HG03378 (cell line): ENCODE results near the gene SH2B2.
"Not testable (repeated sequence)": the region's sequence is repeated elsewhere in the genome, so short reads cannot be mapped to it uniquely, and the experiment has no call there.

Experiments
- ATAC-seq: cut with Tn5 transposase; IDR thresholded peaks from one replicate; pipeline ENCODE4 v1.9.1; 2021; ENCODE audit warnings: mild to moderate bottlenecking, moderate library complexity; ENCODE audit not compliant: unreplicated experiment

SH2B2 gene

DNA sequence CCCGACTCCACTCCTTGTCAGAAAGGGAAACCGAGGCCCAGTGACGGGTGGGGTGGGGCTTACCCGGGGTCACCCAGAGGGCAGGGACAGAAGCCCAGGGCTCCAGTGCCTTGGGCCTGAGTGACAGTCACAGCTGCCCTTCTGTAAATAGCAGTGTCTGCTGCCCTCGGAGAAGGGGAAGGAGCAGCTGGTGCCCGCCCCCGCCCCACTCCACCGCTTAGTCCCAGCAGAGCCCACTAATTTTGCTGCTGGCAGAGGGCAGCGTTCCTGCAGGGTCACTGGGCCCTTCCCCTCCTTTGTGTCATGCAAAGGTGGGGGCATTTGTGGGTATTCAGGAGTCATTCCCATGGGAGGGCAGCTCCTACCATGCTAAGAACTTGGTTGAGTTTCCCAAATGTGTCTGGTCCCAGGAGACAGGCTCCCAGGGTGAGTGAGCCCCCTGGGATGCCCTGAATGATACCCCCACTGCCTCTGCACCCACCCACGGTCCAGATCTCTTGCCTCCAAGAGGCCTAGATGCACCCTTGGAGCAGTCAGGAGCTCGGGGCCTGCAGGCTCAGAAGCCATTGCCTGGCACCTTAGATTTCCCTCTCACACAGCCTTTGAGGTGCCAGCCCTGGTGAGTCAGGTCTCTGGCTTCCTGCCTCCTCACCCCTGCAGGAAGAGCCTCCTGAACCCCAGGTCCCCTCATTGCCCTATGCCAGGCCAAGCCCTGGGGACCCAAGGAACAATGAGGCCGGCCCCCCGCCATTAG lies 17.2 kb downstream of the SH2B2 start:
- ATAC-seq: no peak

DNA sequence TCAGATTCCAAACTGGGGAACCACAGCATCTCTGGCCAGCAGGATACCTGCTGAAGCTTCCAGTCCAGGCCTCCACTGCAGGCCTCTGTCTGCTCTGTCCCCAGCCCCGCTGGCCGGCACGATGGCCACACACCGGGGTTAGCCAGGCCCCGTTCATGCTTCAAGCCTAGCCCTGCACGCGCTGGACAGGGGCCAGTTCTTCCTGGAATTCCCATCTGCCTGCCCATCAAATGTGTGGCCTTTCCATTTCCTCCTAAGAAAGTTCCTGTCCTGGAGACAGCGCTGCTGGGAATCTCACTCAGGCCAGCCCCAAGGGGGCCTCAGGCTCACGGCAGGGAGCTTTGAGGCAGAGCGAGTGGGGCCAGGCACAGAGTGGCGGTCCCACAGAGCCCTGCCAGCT lies 18.0 kb downstream of the SH2B2 start:
- ATAC-seq: no peak

DNA sequence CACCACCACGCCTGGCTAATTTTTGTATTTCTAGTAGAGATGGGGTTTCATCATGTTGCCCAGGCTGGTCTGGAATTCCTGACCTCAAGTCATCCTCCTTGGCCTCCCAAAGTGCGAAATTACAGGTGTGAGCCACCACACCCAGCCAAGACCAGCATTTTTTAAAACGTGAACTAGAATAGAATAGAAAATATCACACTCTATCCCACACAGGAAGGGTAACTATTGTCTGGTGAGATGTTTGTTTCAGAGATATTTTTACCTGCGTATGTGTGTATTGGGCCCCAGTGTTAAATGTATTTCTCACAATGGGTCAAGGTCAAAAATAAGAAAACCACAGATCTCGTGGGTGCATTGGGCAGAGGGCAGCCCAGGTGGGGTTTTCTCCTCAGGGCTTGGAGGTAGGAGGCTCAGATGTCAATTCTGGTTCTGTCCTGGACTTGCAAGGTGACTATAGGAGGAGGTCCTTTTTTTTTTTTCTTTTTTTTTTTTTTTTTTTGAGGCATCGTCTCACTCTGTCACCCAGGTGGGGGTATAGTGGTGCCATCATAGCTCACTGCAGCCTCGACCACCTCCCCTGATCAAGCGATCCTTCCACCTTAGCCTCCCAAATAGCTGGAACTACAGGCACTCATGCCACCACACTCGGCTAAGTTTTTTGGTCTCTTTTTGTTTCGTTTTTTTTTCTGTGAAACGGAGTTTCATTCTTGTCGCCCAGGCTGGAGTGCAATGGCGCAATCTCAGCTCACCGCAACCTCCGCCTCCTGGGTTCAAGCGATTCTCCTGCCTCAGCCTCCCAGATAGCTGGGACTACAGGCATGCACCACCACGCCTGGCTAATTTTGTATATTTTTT lies 19.0 kb downstream of the SH2B2 start:
- peak; percentile 52 for ATAC-seq

DNA sequence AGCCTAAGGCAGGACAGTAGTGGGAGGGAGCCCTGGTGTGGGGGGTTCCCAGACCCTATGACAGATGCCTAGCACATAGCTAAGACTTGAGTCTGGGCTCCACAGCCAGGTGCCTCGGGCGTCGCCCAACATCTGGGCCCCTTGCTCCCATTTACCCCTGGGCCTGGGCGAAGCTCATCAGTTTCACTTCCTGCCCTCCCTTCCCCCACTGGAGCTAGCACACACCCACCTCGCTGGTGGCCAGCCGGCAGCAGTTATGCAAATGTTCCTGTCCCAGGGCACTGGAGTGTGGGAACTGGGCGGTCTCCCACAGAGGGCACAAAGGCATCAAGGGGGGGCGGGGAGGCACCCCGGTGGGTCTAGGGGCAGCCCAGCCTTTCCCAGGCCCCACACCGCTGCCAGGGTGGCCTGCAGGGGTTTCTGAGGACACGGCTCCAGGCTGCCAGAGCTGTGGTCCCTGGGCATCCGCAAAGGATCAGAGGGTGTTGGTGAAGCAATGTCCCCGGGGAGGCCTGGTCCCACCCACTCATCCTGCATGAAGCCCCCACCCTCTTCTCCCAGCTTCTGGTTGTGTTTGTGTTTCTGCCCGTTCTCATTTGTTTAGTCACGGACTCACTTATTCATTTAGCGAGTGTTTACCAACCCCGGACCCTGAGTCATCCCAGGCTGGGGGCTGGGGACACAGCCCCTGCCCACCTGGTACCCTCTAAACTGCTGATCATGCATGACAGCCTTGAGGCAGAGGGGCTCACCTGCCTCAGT lies 20.4 kb downstream of the SH2B2 start:
- peak; percentile 66 for ATAC-seq

DNA sequence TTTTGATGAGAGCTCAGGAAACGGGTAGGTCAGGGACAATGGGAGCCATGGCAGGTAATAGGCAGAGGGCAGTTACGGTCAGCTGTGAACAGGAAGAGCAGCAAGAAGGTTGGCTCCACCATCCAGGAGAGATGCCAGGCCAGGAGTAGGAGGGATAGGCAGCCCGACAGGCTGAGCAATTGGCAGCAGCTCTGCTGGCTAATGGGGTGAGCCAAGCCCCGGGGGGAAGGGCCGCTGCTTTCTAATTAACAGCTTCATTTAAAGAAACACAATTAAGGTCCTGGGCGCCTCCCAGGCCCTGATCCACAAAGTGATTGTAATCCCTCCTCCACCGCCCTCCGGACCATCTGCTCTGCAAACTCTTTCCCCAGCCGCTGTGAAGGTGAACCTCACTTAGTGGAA lies 23.7 kb downstream of the SH2B2 start:
- no peak for ATAC-seq

DNA sequence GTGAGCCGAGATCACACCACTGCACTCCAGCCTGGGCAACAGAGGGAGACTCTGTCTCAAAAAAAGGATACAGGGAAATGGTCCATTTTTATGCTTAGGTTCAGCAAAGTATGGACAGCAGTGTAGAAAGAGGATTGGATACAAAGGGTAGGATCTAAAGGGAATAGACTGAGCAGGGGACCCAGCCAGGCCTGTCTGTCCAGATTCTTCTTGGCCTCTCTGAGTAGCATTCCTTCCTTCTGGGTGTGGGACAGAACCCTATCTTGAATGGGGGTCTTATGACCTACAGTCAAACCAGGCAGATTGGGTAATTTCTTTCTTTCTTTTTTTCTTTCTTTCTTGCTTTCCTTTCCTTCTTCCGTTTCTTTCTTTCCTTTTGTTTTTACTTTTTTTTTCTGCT lies 25.6 kb downstream of the SH2B2 start:
- no peak for ATAC-seq

DNA sequence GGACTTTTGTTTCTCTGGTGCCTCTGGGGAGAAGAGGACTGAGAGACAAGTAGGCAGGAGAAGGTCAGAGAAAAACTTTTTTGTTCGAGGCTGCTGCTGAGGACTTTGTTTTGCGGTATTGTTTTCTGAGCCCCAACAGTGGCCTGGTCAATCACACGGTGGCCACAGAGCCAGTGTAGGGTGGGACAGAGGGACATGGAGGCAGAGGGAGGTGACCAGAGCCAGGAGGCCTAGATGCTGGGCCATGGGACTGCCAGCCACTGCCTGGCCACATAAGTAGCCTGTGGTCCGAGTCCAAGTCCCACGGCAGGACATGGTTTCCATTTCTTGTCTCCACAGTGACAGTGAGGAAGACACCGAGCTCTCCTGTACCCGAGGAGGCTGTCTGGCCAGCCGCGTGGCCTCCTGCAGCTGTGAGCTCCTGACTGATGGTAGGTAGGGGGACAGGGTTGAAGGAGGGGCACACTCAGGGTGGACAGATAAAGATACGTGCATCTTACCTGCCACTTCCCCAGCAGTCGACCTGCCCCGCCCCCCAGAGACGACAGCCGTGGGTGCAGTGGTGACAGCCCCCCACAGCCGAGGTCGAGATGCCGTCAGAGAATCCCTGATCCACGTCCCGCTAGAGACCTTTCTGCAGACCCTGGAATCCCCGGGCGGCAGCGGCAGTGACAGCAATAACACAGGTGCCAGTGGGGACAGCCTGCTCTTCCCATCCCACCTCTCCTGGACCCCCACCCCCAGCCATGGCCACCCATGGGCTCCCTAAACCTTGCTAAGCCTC lies 27.5 kb downstream of the SH2B2 start:
- ATAC-seq: no peak

DNA sequence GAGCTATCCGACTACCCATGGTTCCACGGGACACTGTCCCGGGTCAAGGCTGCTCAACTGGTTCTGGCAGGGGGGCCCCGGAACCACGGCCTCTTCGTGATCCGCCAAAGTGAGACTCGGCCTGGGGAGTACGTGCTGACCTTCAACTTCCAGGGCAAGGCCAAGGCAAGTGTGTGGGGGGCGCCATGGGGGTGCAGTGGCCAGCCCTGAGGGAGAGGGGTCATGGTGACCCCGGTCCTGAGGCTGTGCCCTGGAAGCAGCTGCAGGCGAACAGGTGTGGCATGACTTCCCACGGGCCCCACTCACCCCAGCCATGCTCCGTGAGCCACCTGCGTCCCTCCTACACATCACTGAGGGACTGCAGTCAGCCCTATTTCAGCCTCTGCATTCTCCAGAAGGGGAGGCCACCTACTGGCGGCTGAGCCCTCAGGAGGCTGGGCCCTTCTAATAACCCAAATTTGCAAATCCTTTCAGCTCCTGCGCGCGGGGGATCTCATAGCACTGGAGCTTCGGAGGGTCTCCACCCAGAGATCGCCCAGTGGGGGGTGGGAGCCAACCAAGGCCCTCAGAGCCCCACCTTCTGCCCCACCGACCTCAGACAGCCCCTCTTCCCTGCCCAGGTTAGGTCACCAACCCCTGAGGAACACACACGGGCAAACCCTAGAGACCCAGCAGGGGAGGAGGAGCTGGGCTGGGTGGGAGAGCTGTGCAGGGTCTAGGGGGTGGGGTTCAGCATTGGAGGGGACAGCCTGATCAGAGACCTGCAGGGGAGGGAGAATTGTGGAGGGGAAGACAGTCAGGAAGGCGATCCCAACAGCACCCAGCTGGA lies 30.8 kb downstream of the SH2B2 start:
- no peak for ATAC-seq

DNA sequence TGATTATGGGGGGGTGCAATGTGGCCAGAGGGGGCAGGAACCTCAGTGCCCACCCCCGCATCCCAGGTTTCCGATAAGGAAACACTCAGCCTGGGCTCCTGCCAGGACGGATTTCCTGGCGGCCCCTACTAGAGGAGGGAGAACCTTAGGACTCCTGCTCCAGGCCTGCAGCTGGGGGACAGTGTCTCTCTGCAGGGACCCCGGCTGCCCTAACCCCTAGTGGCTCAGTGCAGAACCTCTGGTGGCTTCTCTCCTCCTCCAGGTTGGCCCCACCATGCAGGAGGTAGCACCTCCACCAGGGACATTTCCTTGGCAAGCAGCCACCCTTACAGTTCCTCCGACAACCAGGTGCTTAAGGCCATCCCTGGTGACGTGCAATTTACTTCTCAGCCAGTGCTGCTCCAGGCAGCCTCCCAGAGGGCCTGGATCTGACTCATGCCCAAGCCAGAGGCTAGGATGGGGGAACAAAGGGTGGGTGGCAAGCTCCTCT lies 31.9 kb downstream of the SH2B2 start:
- ATAC-seq: no peak

DNA sequence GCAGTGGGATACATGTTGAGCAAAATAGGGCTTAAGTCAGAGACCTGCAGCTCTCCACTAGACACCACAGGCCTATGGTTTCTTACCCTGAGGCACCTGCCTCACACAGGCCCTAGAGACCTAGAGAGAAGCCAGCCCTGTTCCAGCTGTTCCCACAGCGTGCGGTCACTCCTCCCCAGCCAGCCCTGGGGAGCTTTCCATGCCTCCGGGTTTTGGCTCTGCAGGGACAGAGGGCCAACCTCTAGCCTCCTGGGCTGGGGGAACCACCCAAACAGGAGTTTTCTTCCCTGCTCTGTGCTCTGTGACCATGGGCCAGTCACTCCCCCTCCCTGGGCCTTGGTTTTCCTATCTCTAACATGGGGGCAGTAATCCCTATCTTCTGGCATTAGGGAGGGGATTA lies 33.0 kb downstream of the SH2B2 start:
- ATAC-seq: no peak

DNA sequence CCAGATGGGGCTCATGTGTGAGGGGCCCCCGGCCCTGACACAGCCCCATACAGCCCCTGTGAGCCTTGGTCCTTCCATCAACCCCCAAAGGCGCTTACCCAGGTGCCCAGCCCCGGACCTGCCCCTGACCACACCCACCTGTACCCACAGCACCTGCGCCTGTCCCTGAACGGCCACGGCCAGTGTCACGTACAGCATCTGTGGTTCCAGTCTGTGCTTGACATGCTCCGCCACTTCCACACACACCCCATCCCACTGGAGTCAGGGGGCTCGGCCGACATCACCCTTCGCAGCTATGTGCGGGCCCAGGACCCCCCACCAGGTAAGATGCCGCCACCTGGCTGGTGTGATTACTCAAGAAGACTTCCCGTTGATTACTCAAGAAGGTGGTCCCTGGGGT lies 33.5 kb downstream of the SH2B2 start:
- ATAC-seq: no peak

DNA sequence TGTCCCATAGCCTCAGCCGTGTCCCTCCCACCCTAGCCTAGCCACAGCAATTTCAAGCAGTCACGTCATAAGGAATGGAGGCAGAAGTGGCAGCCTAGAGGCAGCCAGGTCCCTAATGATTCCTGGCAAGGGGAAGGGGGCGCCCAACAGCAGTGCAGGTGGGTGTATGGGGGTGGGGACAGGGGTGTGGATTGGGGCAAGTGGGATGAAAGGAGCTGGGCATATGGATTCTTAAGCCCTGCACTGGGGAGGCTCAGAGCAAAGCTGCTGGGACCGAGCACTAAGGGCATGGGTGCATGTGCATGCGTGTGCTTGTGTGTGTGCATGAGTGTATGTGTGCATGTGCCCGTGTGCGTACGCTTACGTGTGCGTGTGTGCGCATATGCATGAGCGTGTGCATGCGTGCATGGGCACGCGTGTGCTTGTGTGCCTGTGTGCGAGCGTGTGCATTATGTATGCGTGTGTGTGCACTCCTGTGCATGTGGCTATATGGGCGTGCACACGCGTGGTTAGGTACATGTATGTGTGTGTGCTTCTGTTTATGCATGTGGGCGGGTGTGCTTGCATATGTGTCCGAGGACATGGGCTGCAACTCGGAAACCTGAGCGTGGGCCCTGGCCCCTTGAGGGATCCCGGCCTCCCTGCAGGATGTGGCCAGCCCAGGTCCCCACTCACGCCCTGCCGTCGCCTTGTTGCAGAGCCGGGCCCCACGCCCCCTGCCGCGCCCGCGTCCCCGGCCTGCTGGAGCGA lies 34.1 kb downstream of the SH2B2 start:
- ATAC-seq: no peak

DNA sequence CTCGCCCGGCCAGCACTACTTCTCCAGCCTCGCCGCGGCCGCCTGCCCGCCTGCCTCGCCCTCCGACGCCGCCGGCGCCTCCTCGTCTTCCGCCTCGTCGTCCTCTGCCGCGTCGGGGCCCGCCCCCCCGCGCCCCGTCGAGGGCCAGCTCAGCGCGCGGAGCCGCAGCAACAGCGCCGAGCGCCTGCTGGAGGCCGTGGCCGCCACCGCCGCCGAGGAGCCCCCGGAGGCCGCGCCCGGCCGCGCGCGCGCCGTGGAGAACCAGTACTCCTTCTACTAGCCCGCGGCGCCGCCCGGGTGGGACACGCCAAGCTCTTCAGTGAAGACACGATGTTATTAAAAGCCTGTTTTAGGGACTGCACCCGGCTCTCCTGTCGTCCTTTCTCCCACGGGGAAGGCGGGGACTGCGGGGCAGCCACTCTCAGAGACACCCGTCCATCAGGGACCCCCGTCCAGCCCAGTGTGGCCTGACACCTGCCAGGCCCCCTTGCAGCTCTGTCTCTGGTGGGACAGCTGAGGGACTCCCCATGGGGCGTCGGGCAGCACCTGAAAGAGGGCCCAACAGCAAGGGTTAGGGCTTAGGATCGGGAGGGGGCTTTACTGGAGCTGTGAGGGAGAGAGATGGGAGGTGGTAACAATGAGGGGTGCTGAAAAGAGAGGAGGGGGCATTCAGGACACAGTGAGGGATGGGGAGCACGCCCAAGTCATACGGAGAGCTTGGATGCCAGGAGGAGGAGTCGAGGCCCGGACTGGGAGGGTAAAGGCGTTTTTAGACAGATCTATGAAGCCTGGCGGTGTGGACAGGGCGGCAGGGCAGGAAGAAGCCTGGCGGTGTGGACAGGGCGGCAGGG lies 34.9 kb downstream of the SH2B2 start:
- ATAC-seq: no peak

DNA sequence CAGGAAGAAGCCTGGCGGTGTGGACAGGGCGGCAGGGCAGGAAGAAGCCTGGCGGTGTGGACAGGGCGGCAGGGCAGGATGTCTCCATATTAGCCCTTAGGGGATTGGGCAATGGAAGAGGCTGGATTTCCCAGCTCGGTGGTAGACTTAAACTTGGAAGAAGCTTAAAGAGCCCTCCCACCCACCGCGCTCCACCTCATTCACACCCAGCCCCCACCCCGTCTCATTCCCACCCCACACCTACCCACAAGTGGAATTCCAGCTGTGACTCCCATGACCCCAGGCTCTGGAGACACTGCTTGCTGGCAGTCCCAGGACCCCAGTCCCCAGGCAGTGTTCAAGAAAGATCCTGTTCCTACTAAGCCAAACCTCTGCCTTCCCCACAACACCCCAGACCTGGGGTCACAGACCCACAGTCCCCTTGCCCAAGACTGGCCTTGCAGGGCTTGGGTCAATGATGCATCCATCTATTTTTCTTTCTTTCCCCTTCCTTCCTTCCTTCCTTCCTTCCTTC lies 35.6 kb downstream of the SH2B2 start:
- no peak for ATAC-seq

DNA sequence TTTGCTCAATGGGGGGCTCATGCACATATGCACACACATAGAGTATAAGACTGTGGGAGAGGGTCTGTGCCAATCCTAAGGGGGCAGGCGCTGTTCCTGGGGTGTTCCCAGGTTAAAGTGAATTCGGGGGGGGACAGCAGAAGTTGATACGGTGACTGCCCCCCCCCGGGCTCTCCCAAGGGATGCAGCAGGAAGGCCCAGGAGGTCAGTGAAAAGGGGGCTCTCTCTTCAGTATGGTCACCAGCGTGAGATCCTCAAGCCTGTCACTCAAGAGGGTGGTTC lies 37.2 kb downstream of the SH2B2 start:
- no peak for ATAC-seq

DNA sequence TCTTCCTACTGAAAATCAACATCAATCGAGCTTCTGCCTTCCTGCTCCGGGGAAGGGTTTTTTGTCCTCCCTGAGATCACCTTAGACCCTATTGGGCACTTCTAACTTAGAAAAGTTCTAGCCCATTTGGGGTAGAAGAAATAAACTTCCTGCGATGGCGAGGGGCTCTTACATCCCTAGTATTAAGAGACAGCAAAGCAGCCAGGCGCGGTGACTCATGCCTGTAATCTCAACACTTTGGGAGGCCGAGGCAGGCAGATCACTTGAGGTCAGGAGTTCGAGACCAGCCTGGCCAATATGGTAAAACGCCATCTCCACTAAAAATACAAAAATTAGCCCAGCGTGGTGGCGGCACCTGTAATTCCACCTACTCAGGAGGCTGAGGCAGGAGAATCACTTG lies 38.4 kb downstream of the SH2B2 start:
- ATAC-seq: not testable (repeated sequence)

DNA sequence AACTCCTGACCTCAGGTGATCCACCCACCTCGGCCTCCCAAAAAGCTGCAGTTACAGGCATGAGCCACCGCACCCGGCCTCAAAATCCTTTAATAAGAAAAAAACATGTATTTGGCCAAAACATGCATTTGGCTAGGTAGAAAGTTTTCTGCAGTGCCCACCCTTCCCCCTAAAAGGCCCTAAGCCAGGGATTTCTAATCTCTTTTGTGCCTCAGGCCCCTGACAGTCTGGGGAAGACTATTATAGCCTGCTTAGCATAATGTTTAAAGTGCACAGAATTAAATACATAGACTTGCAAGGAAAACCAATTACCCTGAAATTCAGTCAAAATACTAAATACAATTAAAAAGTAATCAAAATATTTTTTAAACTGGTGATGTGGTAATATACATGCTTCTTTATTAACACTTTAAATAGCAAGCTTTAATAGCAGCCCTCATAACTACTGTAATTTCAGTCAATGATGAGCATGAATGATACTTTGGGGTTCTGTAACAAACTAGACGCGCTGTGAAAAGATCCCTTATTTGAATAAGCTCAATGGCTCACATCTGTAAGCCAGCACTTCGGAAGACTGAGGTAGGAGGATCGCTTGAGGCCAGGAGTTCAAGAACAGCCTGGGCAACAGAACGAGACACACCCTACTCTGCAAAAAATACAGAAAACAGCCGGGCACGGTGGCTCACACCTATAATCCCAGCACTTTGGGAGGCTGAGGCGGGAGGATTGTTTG lies 39.7 kb downstream of the SH2B2 start:
- ATAC-seq: no peak
